D721Med (cell line): Measurements from ENCODE around the gene COG5.

Experiments
- DNase-seq: peaks from one replicate; pipeline ENCODE4 v3.0.0; 2011; ENCODE audit warnings: low spot score; ENCODE audit not compliant: insufficient read length
- FAIRE-seq: peaks from 2 replicates; lab custom pipeline; 2011; peaks lifted over from hg19 to GRCh38; lab: Jason Lieb, UNC
- CTCF ChIP-seq: IDR thresholded peaks from 2 replicates; pipeline ENCODE4 v1.5.1; 2012; ENCODE audit warnings: mild to moderate bottlenecking, control low read depth; ENCODE audit not compliant: insufficient read depth; ENCODE audit errors: missing control alignments

The COG5 gene

GRCh38 chr7:107592361-107593024 is 28.8 kb upstream of the COG5 start:
- FAIRE-seq (no peak), DNase-seq (no peak)
- TF ChIP-seq CTCF: no peak

- FAIRE-seq: no peak
These were observed 27.7 kb upstream of the COG5 start for GRCh38 chr7:107591421-107591820.

GRCh38 chr7:107588529-107589130 is 24.9 kb upstream of the COG5 start:
- no peak for FAIRE-seq
- no peak for DNase-seq
- no peak for TF ChIP-seq CTCF

More at GRCh38 chr7:107591421-107591820, 27.7 kb upstream of the COG5 start:
- no peak for DNase-seq
- TF ChIP-seq CTCF: no peak

- no peak for TF ChIP-seq CTCF
- DNase-seq (no peak), FAIRE-seq (no peak)
These were observed 21.0 kb upstream of the COG5 start for GRCh38 chr7:107584716-107585115.

- no peak for DNase-seq
- TF ChIP-seq CTCF: no peak
- no peak for FAIRE-seq
These were observed 19.2 kb upstream of the COG5 start for GRCh38 chr7:107582875-107583274.

- no peak for TF ChIP-seq CTCF
- no peak for DNase-seq
- no peak for FAIRE-seq
These were observed 17.8 kb upstream of the COG5 start for GRCh38 chr7:107581387-107582013.

- DNase-seq: no peak
- TF ChIP-seq CTCF: no peak
- FAIRE-seq: no peak
These were observed 17.1 kb upstream of the COG5 start for GRCh38 chr7:107580716-107581383.
